GM21737 (cell line): ENCODE measurements around the gene GRAMD4.

Experiments
- ATAC-seq: cut with Tn5 transposase; IDR thresholded peaks from one replicate; pipeline ENCODE4 v1.9.1; 2021; ENCODE audit warnings: mild to moderate bottlenecking, moderate library complexity; ENCODE audit not compliant: unreplicated experiment

The GRAMD4 gene

DNA sequence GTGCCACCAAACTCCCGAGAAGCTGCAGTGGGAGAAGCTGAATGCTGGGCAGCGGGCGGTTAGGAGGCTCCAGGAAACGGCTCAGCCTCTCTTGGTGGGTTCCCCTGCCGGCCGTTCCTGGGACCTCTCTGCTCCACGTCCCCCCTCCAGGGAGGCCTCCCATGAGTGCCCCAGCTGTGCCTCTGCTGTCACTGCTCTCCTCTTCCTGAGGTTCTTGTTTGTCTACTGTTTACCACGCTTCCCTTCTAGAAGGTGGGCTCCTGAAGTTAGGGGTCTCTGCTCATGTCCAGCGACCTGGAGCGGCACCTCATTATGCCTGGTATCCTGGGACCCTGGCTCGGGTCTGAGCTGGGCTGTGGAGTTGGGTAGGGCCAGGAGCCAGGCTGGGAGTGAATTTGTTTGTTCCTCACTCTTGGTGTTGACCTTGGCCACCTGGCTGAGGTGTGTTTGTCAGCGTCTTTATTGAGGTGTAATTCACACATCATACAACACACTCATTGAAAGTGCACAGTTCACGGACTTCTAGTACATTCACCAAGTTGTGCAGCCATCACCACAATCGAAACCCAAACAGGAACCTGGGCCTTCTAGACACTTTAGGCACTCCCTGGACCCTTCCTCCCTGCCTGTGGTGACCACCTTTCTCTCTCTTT is 37.8 kb upstream of the GRAMD4 start:
- ATAC-seq = no peak

- no peak for ATAC-seq
Measured at GRCh38 chr22:46583571-46583970, 36.6 kb upstream of the GRAMD4 start.

DNA sequence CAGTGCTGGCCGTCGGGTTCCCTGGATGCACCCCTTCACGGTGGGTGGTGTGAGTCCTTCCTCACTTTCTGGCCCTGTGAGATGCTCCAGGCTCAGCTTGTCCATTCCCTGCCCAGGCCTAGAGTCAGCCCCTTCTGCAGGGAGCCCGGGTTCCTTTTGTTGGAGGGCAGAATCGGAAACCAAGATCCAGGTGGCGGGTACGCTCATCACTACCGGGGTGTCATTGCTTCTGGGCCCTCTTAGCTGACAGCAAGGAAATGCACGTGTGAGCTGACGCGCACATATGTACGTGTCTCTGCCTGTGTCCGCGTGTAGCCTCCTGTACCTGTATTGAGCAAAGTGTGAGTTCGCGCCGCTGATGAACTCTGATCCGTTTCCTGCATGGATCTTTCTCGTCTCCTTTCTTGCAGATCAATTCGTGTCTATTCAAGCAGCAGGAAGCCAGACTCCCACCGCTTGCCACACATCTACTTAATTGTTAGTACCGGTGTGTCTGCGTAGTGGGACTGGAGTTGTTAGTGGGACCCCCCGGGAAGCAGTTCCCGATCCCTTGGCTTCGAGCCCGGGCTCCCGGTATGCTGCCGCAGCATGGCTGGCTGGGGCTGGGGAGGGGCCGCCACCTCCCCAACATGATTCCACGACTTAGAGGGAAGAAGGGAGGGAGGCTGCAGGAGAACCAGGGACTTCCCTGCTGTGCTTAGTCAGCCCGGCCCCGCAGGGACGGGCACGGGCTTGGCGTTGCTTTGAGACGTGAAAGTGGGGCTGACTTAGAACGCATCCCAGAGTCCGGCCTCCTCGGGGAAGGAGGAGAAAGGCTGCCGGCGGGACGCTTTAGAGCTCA is 35.9 kb upstream of the GRAMD4 start:
- ATAC-seq = no peak

DNA sequence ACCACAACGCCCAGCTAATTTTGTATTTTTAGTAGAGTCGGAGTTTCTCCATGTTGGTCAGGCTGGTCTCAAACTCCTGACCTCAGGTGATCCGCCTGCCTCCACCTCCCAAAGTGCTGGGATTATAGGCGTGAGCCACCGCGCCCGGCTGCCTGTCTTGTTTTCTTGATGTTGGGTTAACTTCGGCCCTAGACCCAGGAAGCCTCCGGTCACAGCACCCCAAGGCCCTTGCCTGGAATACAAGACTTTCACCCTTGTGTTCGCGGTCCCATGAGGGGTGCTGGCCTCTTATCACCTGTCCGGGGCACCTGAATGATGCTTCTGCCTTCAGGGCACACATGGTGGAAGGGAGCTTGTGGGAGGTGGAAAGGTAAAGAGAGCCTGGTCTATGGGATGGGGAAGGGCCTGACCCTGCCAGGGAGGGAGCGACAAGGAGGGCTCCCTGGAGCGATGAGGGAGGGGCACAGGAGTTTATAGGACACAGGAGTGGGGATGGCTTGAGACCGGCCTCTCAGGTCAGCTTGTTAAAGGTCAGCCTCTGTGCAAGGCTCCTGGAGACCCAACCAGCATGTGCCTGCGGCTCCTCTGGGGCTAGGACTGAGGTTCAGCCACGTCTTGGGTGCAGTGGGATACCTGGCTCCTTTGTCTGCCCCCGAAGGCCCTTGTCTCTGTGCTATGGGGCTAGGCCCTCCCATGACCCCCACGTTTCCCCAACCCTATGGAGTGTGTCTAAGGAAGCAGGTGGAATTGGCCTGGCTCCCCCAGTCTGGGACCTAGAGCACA is 34.7 kb upstream of the GRAMD4 start:
- ATAC-seq = no peak

GRCh38 chr22:46586123-46586519 is 34.1 kb upstream of the GRAMD4 start:
- no peak for ATAC-seq

DNA sequence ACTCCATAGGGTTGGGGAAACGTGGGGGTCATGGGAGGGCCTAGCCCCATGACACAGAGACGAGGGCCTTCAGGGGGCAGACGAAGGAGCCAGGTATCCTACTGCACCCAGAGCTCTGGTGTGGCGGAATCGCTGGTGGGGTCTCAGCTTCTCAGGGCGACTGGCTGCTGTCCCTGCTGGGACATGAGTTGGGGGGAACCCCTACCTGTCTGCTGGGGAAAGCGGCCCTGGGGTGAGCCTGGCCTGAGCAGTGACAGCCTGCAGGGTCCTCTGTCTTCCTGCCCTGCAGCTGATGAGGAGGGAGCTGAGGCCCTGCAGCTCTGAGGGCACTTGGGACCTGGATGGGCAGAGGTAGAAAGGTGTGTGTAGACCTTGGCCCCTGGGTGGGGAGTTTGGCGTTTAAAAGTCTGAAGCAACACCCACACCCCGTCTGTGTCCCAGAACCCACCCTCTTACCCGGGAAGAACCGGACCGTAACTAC is 33.6 kb upstream of the GRAMD4 start:
- no peak for ATAC-seq

DNA sequence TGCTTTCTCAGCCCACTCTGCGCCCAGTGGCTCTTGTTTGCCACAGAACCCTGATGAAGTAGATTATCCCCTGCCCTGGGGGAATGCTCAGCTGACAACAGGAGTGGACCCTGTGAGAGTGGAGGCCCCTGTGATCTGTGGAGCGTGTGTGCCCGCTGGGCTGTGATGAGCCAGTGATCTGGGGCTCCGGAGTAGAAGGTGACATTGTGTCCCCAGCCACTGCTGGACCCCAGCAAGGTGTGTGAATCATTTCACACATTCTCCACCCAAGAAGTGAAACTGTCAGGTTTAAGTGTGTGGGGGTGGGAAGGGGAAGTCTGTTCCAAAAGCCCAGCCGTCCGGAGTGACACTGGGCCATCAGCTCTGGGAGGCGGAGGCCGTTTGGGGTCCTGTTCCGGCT is 33.1 kb upstream of the GRAMD4 start:
- peak; percentile 34 for ATAC-seq

DNA sequence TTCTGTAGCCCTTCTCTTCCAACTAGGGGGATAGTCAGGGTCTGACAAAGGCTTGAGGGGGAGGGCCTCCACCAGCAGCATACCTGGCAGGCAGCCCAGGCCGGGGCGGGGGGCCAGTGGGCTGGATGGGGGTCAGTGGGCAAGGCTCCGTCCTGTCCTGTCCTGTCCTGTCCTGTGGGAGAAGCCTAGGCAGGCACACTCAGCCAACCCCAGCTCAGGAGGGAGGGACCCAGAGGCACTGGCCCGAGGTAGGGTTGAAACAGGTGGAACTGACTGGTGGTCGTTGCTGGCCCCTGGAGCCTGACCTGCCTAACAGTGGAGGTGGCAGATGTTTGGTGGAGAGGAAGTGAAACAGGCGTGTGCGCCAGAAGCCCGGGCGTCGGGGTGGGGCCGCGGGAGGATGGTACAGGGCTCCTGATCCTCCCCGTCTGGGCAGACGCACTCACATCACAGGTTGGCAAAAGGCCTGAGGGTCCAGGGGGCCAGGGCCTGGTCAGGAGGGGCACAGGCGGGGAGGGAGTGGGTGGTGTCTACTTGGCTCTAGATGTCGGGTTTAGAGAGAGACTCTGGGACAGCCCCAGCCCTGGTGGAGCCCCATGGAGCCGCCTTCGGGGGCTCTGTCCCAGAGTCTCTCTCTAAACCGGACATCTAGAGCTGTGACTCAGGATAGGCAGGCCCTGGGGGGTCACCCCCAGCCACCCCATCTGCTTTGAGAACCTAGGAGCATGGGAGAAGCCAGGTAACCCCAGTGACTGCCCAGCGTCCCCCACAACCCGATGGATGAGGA is 32.5 kb upstream of the GRAMD4 start:
- ATAC-seq = peak; percentile 55

DNA sequence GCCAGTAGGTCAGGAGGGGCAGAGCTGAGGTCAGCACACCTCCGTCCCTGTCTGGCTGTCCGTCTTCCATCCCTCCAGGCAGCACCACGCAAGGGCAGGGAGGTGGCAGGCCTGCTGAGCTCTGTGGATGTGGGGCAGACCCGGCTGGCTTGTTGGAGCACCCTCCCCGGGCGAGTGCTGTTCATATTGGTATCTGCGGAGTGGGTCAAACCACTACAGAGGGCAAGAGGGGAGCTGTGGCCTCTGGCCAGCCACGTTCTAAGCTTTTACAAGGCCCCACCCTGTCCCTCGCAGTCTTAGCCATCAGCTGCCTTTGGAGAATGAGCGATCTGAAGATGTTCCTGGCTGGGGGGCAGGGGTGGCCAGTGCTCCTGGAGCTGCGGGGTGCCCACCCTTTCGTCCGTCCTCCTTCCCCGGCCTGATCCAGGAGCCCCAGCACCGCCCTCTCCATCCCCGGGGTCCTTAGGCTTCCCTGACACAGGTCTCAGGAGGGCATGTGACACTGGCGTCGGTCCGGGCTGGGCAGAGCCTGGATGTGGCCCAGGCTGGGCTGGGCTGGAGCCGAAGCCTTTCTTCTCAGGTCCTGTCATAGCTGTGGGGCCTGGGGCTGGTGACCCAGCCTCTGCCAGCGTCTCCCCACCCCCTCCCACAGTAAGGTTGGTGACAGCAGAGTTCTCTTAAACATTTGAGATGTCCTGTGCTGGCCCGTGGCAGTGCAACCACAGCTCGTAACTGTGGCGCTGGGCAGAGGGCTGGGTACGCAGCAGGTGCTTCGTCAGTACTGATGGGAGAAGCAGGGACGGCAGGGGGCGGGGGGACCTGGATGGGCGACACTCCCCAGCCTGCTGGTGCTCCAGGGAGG is 31.7 kb upstream of the GRAMD4 start:
- ATAC-seq = no peak

DNA sequence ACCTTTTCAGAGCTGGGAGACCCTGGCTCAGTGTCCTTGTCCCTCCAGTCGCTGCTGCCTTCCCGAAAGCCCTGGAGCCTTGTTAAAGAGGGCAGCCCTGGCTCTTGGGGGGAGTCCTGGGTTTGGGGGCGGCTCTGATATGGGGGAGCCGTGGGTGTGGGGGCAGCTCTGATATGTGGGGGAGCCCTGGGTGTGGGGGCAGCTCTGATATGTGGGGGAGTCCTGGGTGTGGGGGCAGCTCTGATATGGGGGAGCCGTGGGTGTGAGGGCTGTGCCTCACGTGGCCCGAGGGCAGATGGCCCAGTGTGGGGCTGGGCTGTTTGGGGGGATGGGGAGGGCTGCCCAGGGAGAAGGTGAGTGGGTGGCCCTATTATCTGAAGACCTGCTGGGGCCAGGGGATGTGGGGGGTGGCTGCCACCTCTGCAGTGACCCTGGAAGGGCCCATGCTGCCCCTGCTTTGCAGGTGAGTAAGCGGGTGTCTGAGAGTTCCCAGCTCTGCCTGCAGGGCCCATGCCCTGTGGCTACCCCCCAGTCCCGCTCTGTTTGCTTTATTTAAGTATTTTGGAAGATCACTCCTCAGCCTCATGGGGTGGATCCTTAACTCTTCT is 30.9 kb upstream of the GRAMD4 start:
- ATAC-seq = no peak

GRCh38 chr22:46589871-46590271 is 30.3 kb upstream of the GRAMD4 start:
- no peak for ATAC-seq

DNA sequence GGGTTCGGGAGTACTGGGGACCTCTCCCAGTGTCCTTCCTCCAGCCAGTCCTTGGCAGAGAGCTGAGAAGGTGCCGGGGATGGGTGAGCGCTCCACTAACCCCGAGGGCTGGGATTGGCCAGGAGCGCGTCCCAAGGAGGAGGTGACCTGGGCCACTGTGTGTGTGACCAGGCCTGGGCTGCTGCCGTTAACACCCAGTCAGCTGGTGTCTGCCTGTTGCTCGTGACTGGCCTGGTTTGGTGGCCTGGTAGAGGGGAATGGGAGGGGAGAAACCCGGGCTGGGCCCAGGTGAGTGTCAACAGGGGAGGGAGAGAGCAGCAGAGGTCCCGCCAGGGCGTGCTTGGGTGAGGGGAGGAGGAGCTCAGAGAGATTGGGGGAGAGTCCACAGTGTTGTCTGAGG is 29.9 kb upstream of the GRAMD4 start:
- ATAC-seq = no peak

DNA sequence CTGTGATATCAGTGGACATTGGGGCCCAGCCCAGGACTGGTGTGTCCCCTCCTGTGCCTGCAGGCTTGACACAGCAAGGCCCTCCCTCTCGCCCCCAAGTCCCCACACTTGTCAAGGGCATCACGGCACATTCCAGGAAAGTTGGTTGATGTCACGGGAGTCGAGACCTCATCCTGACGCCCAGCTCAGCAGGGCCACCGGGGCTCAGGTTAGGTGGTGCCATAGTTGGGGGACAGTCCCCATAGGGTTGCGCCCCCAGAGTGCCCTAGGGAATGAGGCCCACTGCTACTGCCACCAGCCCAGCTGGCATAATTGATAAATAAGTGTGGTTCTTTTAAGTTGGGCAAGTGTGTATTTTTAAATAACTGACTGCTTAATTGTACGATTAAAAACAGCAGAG is 28.3 kb upstream of the GRAMD4 start:
- ATAC-seq = no peak

DNA sequence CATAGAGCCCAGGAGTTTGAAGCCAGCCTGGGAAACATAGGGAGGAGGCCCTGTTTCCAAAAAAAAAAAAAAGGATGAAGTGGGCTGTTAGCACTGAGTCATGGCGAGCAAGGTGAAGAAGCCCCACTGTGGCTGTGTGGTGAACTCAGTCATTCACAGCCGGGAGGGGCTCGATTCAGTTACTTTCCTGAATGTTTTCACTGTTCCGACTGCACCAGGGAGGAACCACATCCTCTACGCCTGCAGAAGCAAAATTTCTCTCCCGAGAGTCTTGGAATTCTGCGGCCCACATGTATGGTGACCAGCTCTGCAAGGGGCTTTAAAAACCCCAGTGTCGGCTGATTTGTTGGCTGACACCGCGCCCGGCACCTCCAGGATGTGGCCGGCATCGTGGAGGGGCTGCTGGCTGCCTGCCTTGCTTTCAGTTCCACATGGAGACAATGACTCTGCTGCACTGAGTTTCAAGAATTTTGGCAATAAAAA is 27.8 kb upstream of the GRAMD4 start:
- ATAC-seq = no peak

- ATAC-seq = no peak
Measured at GRCh38 chr22:46593211-46593681, 26.9 kb upstream of the GRAMD4 start.

GRCh38 chr22:46593996-46594946 is 25.9 kb upstream of the GRAMD4 start:
- no peak for ATAC-seq

GRCh38 chr22:46594947-46595298 is 25.3 kb upstream of the GRAMD4 start:
- no peak for ATAC-seq

GRCh38 chr22:46595545-46595944 is 24.6 kb upstream of the GRAMD4 start:
- no peak for ATAC-seq
